Mucosa of descending colon (tissue), 3 donors: ENCODE measurements around the gene C19orf47. TPM values are rescaled to one million over a fixed set of nuclear protein-coding genes. Genes with fewer than 3 reads are reported as not detected.
A peak's percentile ranks its signal among the peaks of the same experiment; 100 is the strongest.

Experiments used
- ATAC-seq: fragments of 200-7000 bp; cut with Tn5 transposase; one replicate; pipeline ENCODE4 v1.9.1; 2020; ENCODE audit warnings: mild to moderate bottlenecking, moderate library complexity
- DNase-seq, 3 donors: peaks; one replicate each; pipeline ENCODE4 v3.0.0-alpha.2; 2020
- H3K36me3 ChIP-seq: fragments of 200-600 bp; one replicate; pipeline ENCODE4 v1.8.0; 2021; ENCODE audit warnings: low read depth, mild to moderate bottlenecking
- H3K4me1 ChIP-seq: fragments of 200-600 bp; one replicate; pipeline ENCODE4 v1.8.0; 2021; ENCODE audit warnings: low read depth, mild to moderate bottlenecking
- H3K4me3 ChIP-seq: fragments of 200-600 bp; one replicate; pipeline ENCODE4 v1.8.0; 2021; ENCODE audit warnings: mild to moderate bottlenecking
- H3K9me3 ChIP-seq: fragments of 200-600 bp; one replicate; pipeline ENCODE4 v1.8.0; 2021; ENCODE audit warnings: mild to moderate bottlenecking
- CTCF ChIP-seq: fragments of 200-600 bp; IDR thresholded peaks from one replicate; pipeline ENCODE4 v1.8.0; 2022; ENCODE audit warnings: antibody characterized with exemption, mild to moderate bottlenecking
- intact Hi-C, 2 donors: fragments of 100-400 bp; cut with DNase I in 1 of 2; cut with micrococcal nuclease in 1 of 2; formaldehyde crosslinking; loops; one replicate each; pipeline versions ENCODE4 v1.11.0 to v1.11.1; 2022; cut with DNase I, micrococcal nuclease
- microRNA-seq: library from miRNA; unstranded; fragments of <30 nt; microRNA quantifications from one replicate; pipeline ENCODE4, GENCODE V29; 2019
- total RNA-seq, 3 donors: library from RNA; stranded (reverse); fragmentation: NEBNext Ultra II Directional in 2 of 3; extraction: Animal tissue kit (Norgen Biotek cat#: 25700) in 2 of 3; gene quantifications; one replicate each; pipeline versions ENCODE4 v1.2.1 to v1.2.4, GENCODE V29; 2021 to 2023
- donor health status: DM: no; HTN: no; CAD: no; lungs with moderate emphysema.
- donor health status: DM: no; HTN: no; CAD: no.
- donor health status: DM: no; HTN: yes; CAD: no.

Gene C19orf47
- total RNA-seq, 3 donors from 2014 or later: 12.1 to 21.2 (median 12.5) TPM

GRCh38 chr19:40271706-40272105, 76.5 kb downstream of the C19orf47 start:
- no peak for TF ChIP-seq CTCF
- peaks cover 4% of the 10 kb centered on the region for H3K4me1 ChIP-seq
- ATAC-seq: no peak

GRCh38 chr19:40270362-40271089, 77.7 kb downstream of the C19orf47 start:
- intact Hi-C loops: no loop called here
- no peaks in the 10 kb centered on the region for H3K36me3 ChIP-seq
- peaks cover 4% of the 10 kb centered on the region for H3K4me1 ChIP-seq
- no peaks in the 10 kb centered on the region for H3K9me3 ChIP-seq
- DNase-seq (no peak), ATAC-seq (no peak)
- H3K4me3 ChIP-seq: no peak overlapping the region
- TF ChIP-seq CTCF: no peak

More at GRCh38 chr19:40271706-40272105, 76.5 kb downstream of the C19orf47 start:
- H3K9me3 ChIP-seq: no peaks in the 10 kb centered on the region
- intact Hi-C loops: no loop called here
- no peaks in the 10 kb centered on the region for H3K36me3 ChIP-seq
- no peak for DNase-seq
- H3K4me3 ChIP-seq: no peak overlapping the region

Small RNAs within 50 kb of the gene (microRNA-seq; reads per million reads assigned to microRNA genes)
- gene MIR641 (12.6 reads per million, percentile 37 among the genes with 10 or more reads in this experiment), gene MIR6796 (not detected)

Other genes with a start within 250 kb of the C19orf47 start
- 10 to 100 TPM; 11.0 to 23.3 (median 12.2) TPM for gene MAP3K10, start 157.0 kb downstream of the C19orf47 start, total RNA-seq
- 1 to 10 TPM in 1 of 3 donors, not detected in 2; 2.0 TPM for gene TTC9B, start 130.0 kb downstream of the C19orf47 start, total RNA-seq
- gene CCNP, start 121.7 kb downstream of the C19orf47 start, total RNA-seq: under 1 TPM in 2 of 3 donors, not detected in 1; 0.34 to 0.63 TPM
- 100 to 1,000 TPM in 2 of 3 donors, 10 to 100 TPM in 1; 98.4 to 139 (median 103) TPM for gene AKT2, start 63.1 kb downstream of the C19orf47 start, total RNA-seq
- gene PLD3, start 298 bp upstream of the C19orf47 start, total RNA-seq: 100 to 1,000 TPM; 120 to 158 (median 120) TPM
- gene HIPK4, start 41.8 kb upstream of the C19orf47 start, total RNA-seq: under 1 TPM in 1 of 3 donors, not detected in 2; 0.19 TPM
- gene PRX, start 65.0 kb upstream of the C19orf47 start, total RNA-seq: 1 to 10 TPM; 1.1 to 6.8 (median 1.7) TPM
- 10 to 100 TPM; 12.1 to 16.7 (median 14.0) TPM for gene SERTAD1, start 77.6 kb upstream of the C19orf47 start, total RNA-seq
- gene SERTAD3, start 95.9 kb upstream of the C19orf47 start, total RNA-seq: 10 to 100 TPM; 39.3 to 55.4 (median 46.2) TPM
- 10 to 100 TPM; 70.9 to 87.6 (median 76.8) TPM for gene BLVRB, start 117.3 kb upstream of the C19orf47 start, total RNA-seq
- gene SPTBN4, start 118.6 kb upstream of the C19orf47 start, total RNA-seq: 1 to 10 TPM in 1 of 3 donors, under 1 TPM in 2; 0.29 to 4.1 (median 0.82) TPM
- 10 to 100 TPM; 58.1 to 70.6 (median 62.2) TPM for gene SHKBP1, start 228.5 kb upstream of the C19orf47 start, total RNA-seq